Pancreas (tissue), 10 donors: ENCODE measurements around the gene DAB2IP. TPM values are rescaled to one million over a fixed set of nuclear protein-coding genes. Genes with fewer than 3 reads are reported as not detected.

ENCODE experiments used
- ATAC-seq, 4 donors: fragments of 200-7000 bp; cut with Tn5 transposase; one replicate each; pipeline versions ENCODE4 v1.8.0 to v1.9.1; 2020; ENCODE audit warnings: mild to moderate bottlenecking in 4 of 4, moderate library complexity in 4 of 4
- DNase-seq, 6 donors: peaks; one replicate each; pipeline ENCODE4 v3.0.0-alpha.2; 2020
- FAIRE-seq: peaks from 2 replicates; lab custom pipeline; 2012; peaks lifted over from hg19 to GRCh38; lab: Jason Lieb, UNC
- H3K27ac ChIP-seq, 4 donors: fragments of 200-600 bp; sonication (generic); 1 replicate in 3 of 4; 2 replicates in 1 of 4; pipeline versions ENCODE4 v1.5.0 to v1.8.0; 2020
- H3K27me3 ChIP-seq, 4 donors: fragments of 200-600 bp; one replicate each; pipeline ENCODE4 v1.8.0; 2021
- H3K36me3 ChIP-seq, 3 donors: fragments of 200-600 bp; sonication (generic) in 1 of 3; one replicate each; pipeline versions ENCODE4 v1.5.0 to v1.8.0; 2020 to 2021
- H3K4me1 ChIP-seq, 3 donors: fragments of 200-600 bp; one replicate each; pipeline ENCODE4 v1.8.0; 2021
- H3K4me3 ChIP-seq, 4 donors: fragments of 200-600 bp; sonication (generic) in 2 of 4; one replicate each; pipeline versions ENCODE4 v1.5.0 to v1.8.0; 2020 to 2021
- H3K9me3 ChIP-seq, 4 donors: fragments of 200-600 bp; one replicate each; pipeline ENCODE4 v1.8.0; 2021
- CTCF ChIP-seq, 4 donors: fragments of 200-600 bp; sonication (generic) in 3 of 4; IDR thresholded peaks; one replicate each; pipeline versions ENCODE4 v1.5.0 to v1.8.0; 2021; ENCODE audit warnings: antibody characterized with exemption in 4 of 4
- WGBS, 2 donors: extraction: QIAGEN DNeasy Blood & Tissue Kit; methylation state at CpG; one replicate each; pipeline ENCODE4 v1.1.7; 2013; 5-methylcytosine and 5-hydroxymethylcytosine counted together
- intact Hi-C, 3 donors: fragments of 100-400 bp; cut with DNase I; formaldehyde crosslinking; loops; one replicate each; pipeline versions ENCODE4 v1.11.1 to v1.14.2; 2022
- polyA plus RNA-seq, 2 donors: library from polyadenylated mRNA; stranded (reverse); fragments of 200-250 nt; gene quantifications; one replicate each; pipeline ENCODE4 v1.2.3, GENCODE V29; 2013
- total RNA-seq, 6 donors: library from RNA; stranded (reverse); fragmentation: NEBNext Ultra II Directional in 4 of 6; extraction: Animal tissue kit (Norgen Biotek cat#: 25700) in 4 of 6; gene quantifications; one replicate each; pipeline versions ENCODE4 v1.2.1 to v1.2.4, GENCODE V29; 2021 to 2023
- donor health status: healthy with polysubstance abuse.
- donor health status: DM: no; HTN: no; CAD: no; lungs with moderate emphysema.
- donor health status: DM: no; HTN: no; CAD: no.
- donor health status: control.
- donor health status: control.
- donor health status: Bipolar disorder and iron deficiency.
- donor health status: DM: yes; HTN: yes; CAD: no.
- donor health status: DM: no; HTN: no; CAD: no.
- donor health status: DM: no; HTN: no; CAD: no.
- donor health status: DM: yes; HTN: yes; CAD: no.

Gene DAB2IP
- total and polyA plus RNA-seq, 8 donors = 14.7 to 52.1 (median 25.3) TPM

GRCh38 chr9:121607434-121608167 lies 43.8 kb upstream of the DAB2IP start:
- peak overlapping the region in 2 of 4 donors; percentile 24 to 50 for H3K27ac ChIP-seq
- H3K27me3 ChIP-seq = no peaks in the 10 kb centered on the region
- no peak for DNase-seq
- H3K9me3 ChIP-seq = no peaks in the 10 kb centered on the region
- TF ChIP-seq CTCF (IDR thresholded peaks at IDR 0.05) = no peak
- H3K4me1 ChIP-seq = peaks cover 7 to 22% (median 10%) of the 10 kb centered on the region in 3 donors
- no peak for FAIRE-seq
- intact Hi-C loops = no loop called here
- no peaks in the 10 kb centered on the region for H3K36me3 ChIP-seq
- no peak for ATAC-seq
- 66 to 68% methylated on average over 10 of the region's 10 CpGs for WGBS, 2 donors
- H3K4me3 ChIP-seq = no peak overlapping the region

GRCh38 chr9:121608168-121608853 lies 43.1 kb upstream of the DAB2IP start:
- peaks cover 7 to 29% (median 10%) of the 10 kb centered on the region in 3 donors for H3K4me1 ChIP-seq

GRCh38 chr9:121609822-121610637 lies 41.4 kb upstream of the DAB2IP start:
- H3K27me3 ChIP-seq = no peaks in the 10 kb centered on the region
- TF ChIP-seq CTCF (IDR thresholded peaks at IDR 0.05) = no peak
- WGBS, 2 donors = 33 to 43% methylated on average over 6 of the region's 6 CpGs
- no peak overlapping the region for H3K4me3 ChIP-seq
- no peaks in the 10 kb centered on the region for H3K9me3 ChIP-seq
- DNase-seq (peak; percentile 72 to 95 (median 91)), FAIRE-seq (no peak), ATAC-seq (peak; percentile 93 to 98 (median 96))
- intact Hi-C loops = no loop called here
- H3K27ac ChIP-seq = peak overlapping the region in 3 of 4 donors; percentile 20 to 55 (median 50)
- H3K36me3 ChIP-seq = no peaks in the 10 kb centered on the region
- H3K4me1 ChIP-seq = peaks cover 7 to 24% (median 10%) of the 10 kb centered on the region in 3 donors

More at GRCh38 chr9:121608168-121608853, 43.1 kb upstream of the DAB2IP start:
- DNase-seq (no peak), ATAC-seq (no peak), FAIRE-seq (no peak)
- no peak overlapping the region for H3K4me3 ChIP-seq
- WGBS, 2 donors = 76 to 79% methylated on average over 10 of the region's 10 CpGs
- intact Hi-C loops = no loop called here
- no peaks in the 10 kb centered on the region for H3K9me3 ChIP-seq
- no peaks in the 10 kb centered on the region for H3K27me3 ChIP-seq
- no peak for TF ChIP-seq CTCF (IDR thresholded peaks at IDR 0.05)
- peak overlapping the region in 2 of 4 donors; percentile 24 to 50 for H3K27ac ChIP-seq
- no peaks in the 10 kb centered on the region for H3K36me3 ChIP-seq

- no peaks in the 10 kb centered on the region for H3K9me3 ChIP-seq
- DNase-seq = no peak
- TF ChIP-seq CTCF (IDR thresholded peaks at IDR 0.05) = no peak
Observed at GRCh38 chr9:121610638-121610953, 40.8 kb upstream of the DAB2IP start.

More at GRCh38 chr9:121610638-121610953, 40.8 kb upstream of the DAB2IP start:
- H3K36me3 ChIP-seq = no peaks in the 10 kb centered on the region
- ATAC-seq (no peak), FAIRE-seq (no peak)
- H3K4me3 ChIP-seq = no peak overlapping the region
- 89 to 91% methylated on average over 9 of the region's 9 CpGs for WGBS, 2 donors
- intact Hi-C loops = no loop called here
- no peaks in the 10 kb centered on the region for H3K27me3 ChIP-seq
- H3K4me1 ChIP-seq = peaks cover 7 to 24% (median 10%) of the 10 kb centered on the region in 3 donors
- H3K27ac ChIP-seq = peak overlapping the region in 1 of 4 donors; percentile 55
